GM20000 (cell line): ENCODE measurements around the gene NCKAP5.

Experiments
- DNase-seq: peaks from one replicate; pipeline ENCODE4 v3.0.0; 2012; ENCODE audit warnings: low spot score
- CTCF ChIP-seq: IDR thresholded peaks from 2 replicates; pipeline ENCODE4 v1.5.1; 2012; ENCODE audit warnings: mild to moderate bottlenecking, control low read depth; ENCODE audit errors: extremely low read depth, missing control alignments

NCKAP5 gene

GRCh38 chr2:132871831-132872230 is 696.4 kb downstream of the NCKAP5 start:
- no peak for TF ChIP-seq CTCF
- DNase-seq: no peak

- TF ChIP-seq CTCF: no peak
- no peak for DNase-seq
Measured at GRCh38 chr2:132863961-132864360, 704.3 kb downstream of the NCKAP5 start.

DNA sequence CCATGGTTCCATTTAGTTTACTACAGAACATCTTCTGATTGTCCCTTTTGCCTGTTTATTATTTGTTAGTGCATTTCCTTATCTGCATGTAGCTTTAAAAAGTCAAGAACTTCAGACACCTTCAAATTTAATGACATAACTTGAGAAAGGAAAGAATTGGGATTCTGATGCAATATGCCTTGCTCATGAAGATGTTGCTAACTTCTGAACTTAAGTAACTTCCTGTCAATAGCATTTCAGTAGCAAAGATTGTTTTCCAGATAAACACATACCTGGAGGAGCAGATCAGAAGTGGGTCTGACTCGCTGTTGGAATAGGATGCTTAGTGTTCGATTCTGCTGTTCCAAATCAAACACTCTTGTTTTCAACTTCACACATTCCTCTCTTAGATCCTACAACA is 708.0 kb downstream of the NCKAP5 start:
- DNase-seq: no peak
- no peak for TF ChIP-seq CTCF

DNA sequence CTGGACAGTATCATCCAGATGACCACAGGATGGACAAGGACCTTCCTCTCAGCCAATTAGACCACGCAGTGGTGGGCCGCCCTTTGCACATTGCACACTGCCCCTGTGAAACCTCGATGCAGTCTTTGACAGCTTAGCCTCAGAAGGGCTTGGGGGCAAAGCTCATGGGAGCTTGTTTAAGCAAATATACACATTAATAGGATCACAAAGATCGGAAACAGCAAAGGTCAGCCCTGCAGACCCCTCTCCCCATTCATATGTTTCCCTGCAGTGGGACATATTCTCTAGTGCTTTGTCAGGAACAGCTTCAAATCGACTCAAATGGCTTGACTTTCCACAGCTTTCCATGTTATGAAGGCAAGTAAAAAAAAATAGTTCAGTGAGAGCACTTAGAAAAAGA is 708.7 kb downstream of the NCKAP5 start:
- DNase-seq: no peak
- no peak for TF ChIP-seq CTCF

- no peak for TF ChIP-seq CTCF
Measured at GRCh38 chr2:132857319-132857718, 710.9 kb downstream of the NCKAP5 start.

GRCh38 chr2:132850688-132851087 is 717.6 kb downstream of the NCKAP5 start:
- TF ChIP-seq CTCF: no peak
- no peak for DNase-seq

More at GRCh38 chr2:132857319-132857718, 710.9 kb downstream of the NCKAP5 start:
- no peak for DNase-seq

DNA sequence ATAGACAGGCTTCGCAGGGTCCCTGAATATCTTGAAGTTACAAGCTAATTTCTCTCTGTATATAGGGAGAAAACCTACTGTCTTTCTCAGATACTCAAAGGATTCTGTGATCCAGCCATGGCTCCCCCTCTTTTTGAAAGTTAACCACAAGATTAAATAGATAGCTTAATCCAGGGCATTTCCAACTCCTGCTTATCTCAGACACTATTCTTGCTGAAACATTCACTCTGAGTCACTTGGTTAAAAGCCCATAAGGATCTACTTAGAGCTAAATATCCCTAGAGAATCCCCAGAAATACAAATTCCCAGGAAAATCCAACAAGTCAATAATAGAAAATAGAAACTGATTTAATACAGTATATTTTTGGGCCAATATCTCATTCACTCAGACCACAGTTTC is 719.1 kb downstream of the NCKAP5 start:
- no peak for DNase-seq
- no peak for TF ChIP-seq CTCF
